GM13976 (cell line): Measurements from ENCODE around the gene ZSCAN21.
A peak's percentile ranks its signal among the peaks of the same experiment; 100 is the strongest.

Experiments used
- DNase-seq: peaks from one replicate; pipeline ENCODE4 v3.0.0; 2012; ENCODE audit warnings: low spot score
- in situ Hi-C: fragments of 300-500 bp; cut with MboI; formaldehyde crosslinking; loops from one replicate; pipeline ENCODE4 v1.12.0; 2022; ENCODE audit warnings: low sequenced_read_pairs, mixed read lengths, inconsistent platforms; ENCODE audit not compliant: unreplicated experiment
- TF ChIP-seq, protein P1 (sequence below): IDR thresholded peaks from 2 replicates; pipeline ENCODE4 v1.5.1; 2012; ENCODE audit warnings: borderline replicate concordance, mild to moderate bottlenecking; ENCODE audit not compliant: insufficient read depth; ENCODE audit errors: extremely low read depth, missing control alignments, control extremely low read depth

Gene ZSCAN21

DNA sequence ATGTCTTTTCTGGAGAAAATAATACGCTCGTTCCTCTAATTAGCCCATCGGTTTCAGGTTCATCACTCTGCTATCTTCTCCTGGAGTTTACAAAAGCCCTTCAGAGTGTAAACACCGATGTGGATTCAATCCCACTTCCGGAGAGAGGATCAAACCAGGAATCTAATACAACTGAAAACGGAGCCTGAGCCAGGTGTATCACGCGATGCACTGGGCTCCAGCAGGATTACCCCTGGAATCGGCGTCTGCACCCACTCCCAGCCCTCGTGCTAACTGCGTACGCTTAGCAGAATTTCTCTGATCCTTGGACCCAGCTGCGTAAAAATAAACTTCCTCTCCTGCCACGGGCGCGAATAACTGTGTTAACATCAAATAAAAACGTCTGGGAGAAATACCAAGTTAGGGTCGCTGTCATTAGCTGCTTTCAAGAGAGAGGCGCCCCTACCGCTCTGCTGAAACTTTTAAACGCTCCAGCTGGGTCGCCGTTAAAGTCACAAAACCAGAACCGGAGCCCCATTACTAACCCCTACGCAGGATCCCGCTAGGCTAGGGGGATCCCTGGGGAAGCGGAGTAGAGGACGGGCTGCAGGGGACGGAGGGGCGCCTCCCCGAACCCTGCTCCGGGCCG, 31.4 kb downstream of the ZSCAN21 start:
- TF ChIP-seq, protein P1, sequence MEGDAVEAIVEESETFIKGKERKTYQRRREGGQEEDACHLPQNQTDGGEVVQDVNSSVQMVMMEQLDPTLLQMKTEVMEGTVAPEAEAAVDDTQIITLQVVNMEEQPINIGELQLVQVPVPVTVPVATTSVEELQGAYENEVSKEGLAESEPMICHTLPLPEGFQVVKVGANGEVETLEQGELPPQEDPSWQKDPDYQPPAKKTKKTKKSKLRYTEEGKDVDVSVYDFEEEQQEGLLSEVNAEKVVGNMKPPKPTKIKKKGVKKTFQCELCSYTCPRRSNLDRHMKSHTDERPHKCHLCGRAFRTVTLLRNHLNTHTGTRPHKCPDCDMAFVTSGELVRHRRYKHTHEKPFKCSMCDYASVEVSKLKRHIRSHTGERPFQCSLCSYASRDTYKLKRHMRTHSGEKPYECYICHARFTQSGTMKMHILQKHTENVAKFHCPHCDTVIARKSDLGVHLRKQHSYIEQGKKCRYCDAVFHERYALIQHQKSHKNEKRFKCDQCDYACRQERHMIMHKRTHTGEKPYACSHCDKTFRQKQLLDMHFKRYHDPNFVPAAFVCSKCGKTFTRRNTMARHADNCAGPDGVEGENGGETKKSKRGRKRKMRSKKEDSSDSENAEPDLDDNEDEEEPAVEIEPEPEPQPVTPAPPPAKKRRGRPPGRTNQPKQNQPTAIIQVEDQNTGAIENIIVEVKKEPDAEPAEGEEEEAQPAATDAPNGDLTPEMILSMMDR: no peak
- no peak for DNase-seq
- in situ Hi-C loops: no loop called here

DNA sequence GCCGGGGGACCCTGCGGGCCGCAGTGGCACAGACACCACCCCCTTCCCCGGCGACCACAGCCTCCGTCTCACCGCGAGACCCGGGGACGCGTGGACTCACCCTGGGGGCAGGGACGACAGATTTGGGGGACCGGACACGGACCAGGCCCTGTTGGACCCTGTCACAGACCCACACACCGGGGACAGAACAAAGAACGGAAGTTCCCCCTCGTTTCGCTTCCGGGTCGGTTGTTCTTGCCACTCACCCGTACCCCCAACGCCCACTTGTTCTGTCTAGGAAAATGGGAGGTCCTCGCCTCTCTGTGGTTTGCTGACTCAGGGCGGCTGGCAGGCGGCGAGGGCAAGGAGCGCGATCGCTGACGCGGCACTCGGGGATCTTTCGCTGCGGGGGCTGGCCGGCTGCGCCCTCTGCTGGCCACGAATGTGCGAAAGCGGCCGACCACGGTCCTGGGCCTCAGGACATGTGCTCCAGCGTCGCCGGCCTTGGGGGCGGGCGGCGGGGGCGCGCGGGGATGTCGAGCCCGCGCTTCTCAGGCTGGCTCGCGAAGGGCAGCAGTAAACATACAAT, 32.0 kb downstream of the ZSCAN21 start, which contains the start of gene ZNF3:
ZNF3 (minus strand) TSS at position 189 of the 568 bp plus-strand sequence. CDS start 4,366 bp downstream, outside the sequence.
- TF ChIP-seq, protein P1: peak; percentile 90
- DNase-seq: peak; percentile 95
- in situ Hi-C loops: no loop called here

DNA sequence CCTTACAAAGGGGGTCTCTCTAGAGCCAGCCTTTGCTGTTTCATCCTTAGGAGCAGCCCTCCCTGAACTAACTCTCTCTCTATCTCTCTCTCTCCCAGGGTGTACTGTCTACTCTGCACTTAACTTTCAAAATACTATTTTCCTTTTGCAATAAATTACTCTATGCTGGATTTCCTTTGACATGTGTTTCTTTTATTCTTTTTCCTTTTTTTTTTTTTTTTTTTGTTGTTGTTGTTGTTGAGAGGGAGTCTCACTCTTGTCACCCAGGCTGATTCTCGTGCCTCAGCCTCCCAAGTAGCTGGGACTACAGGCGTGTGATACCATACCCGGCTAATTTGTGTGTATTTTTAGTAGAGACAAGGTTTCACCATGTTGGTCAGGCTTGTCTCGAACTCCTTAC, 33.4 kb downstream of the ZSCAN21 start:
- TF ChIP-seq, protein P1: no peak
- in situ Hi-C loops: no loop called here
- DNase-seq: no peak

DNA sequence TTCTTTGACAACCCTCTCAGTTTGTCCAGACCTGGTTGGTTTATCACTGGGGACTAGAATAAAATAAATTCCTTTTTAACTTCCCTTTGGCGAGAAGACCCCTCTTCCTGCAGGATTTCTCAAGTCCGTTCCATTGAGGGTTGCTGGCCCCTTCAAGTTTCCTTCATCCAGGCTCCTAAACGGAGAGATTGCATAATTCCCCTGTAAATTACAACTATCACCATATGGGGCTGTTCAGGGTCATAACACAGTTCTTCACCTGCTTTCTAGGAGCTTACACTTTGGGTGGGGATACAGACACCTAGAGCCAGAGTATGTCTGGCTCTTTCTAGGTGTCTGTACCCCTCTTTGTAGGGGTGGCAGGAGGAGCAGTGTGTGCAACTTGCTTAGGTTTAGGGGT, 35.9 kb downstream of the ZSCAN21 start:
- TF ChIP-seq, protein P1: no peak

DNA sequence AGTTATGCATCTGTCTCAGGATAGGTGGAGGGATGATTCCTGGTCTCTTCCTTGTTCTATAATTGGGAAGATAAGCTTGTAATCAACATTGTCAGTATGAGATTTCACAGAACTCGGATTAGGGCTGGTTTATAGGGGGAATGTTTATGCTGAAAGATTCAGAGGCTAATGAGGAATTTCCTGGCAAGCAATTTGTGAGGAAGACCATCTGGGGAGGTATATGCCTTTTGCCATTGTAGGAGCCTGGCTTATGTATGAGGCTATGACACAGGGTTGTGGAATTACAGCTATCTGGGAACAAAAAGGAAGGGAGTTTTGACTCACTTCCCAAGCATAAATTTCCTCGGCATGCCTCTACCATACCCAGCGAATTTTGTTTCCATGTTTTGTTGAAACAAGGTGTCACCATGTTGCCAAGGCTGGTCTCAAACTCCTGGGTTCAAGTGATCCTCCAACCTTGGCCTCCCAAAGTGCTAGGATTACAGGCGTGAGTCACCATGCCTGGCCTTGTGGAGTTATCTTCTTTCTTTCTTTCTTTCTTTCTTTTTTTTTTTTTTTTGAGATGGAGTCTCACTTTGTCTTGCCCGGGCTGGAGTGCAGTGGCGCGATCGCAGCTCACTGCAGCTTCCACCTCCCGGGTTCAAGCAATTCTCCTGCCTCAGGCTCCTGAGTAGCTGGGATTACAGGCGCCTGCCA, 37.6 kb downstream of the ZSCAN21 start:
- in situ Hi-C loops: no loop called here
- TF ChIP-seq, protein P1: no peak
- no peak for DNase-seq

More for the DNA sequence above, 35.9 kb downstream of the ZSCAN21 start:
- in situ Hi-C loops: no loop called here
- DNase-seq: no peak

DNA sequence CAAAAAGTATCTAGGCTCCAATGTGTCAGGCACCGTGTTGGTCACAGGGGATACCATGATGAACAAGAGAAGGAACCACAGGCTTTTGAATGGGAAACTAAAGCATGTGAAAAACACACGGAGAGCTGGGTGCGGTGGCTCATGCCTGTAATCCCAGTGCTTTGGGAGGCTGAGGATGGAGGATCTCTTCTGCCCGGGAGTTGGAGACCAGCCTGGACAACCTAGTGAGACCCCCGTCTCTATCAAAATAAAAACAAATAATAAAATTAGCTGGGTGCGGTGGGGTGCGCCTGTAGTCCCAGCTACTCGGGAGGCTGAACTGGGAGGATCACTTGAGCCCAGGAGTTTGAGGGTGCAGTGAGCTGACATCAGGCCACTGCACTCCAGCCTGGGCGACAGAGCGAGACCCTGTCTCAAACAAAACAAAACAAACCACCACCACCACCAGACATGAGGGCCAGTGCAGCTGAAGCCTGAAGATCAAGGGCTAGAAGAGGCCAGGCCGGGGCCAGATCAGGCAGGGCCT, 38.6 kb downstream of the ZSCAN21 start:
- in situ Hi-C loops: no loop called here
- TF ChIP-seq, protein P1: no peak
- no peak for DNase-seq
